ENCODE results near the gene PCYOX1L.

PCYOX1L gene

DNA sequence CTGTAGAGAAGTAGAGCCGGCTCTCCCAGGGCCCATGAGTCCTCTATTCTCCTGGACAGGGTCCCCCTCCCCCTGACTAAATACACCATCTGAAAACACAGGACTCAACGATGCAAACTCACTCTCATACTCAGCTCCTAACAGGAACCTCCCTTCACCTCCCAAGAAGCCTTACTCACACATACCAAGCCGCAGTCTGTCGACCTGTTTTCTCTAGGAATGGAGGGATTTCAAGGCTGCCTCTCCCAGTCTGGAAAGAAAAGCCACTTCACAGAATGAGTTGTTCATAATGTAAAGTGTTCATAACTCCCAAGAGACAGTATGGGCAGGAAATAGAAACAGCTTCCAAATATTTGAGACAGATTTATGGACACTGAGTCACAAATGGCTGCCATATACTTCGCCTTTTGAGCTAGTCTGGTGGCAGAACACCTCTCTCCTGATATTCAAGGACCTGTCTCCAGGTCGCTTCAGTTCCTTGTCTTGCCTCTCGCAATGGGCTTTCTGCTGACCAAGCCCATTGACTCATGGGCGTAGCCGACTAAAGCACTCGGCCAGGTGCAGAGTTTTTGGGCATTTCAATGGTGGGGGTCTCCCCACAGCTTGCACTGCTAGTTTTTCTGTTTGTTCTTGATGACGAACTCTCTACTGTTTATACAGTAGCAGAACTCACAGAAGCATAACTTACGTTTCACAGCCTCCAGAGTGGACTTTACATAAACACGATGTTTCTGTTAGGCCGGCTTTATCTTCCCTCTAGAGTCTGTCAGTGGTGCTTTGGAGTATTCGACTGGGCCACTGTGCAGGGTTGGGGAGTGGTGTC lies 46.3 kb downstream of the PCYOX1L start:
- DNase-seq = no peak
- intact Hi-C loops (cut with DNase I) = no loop called here

DNA sequence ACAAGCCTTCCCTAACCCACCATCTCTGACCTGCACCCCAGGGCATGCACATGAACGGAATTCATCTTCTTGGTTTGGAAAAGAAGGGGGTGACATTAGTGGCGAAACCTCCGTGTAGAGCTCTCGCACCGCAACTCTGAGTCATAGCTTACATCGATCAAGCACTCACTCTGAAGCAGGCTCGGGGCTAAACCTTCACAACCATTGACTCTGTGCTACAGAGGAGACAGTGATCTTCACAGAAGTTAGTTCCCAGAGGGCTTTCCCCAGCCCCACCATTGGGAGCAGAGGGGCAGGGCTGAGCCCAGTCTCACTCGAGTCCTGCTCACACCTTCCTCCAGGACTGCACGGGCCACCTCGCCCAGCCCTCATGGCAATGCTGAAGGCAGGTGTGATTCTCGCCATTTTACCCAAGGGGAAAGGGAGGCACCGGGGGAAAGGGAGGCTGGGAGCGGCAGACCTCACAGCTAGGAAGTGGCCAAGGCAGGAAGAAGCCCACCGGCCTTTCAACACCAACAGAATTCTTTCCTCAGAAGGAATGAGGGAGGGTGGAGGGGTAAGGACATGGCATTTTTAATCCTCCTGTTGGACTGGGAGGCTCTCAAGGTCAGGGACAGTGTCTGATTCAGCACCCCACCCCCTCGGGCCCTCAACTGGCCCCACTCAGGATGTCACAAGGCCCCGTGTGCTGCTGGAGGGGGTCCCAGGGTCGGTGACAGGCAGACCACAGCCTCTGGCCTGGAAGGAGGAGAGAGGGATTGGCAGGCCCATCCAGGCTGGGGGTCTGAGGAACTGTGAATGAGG lies 47.1 kb downstream of the PCYOX1L start:
- intact Hi-C loops (cut with DNase I) = no loop called here
- DNase-seq = peak in 1 of 10 donors; percentile 75

DNA sequence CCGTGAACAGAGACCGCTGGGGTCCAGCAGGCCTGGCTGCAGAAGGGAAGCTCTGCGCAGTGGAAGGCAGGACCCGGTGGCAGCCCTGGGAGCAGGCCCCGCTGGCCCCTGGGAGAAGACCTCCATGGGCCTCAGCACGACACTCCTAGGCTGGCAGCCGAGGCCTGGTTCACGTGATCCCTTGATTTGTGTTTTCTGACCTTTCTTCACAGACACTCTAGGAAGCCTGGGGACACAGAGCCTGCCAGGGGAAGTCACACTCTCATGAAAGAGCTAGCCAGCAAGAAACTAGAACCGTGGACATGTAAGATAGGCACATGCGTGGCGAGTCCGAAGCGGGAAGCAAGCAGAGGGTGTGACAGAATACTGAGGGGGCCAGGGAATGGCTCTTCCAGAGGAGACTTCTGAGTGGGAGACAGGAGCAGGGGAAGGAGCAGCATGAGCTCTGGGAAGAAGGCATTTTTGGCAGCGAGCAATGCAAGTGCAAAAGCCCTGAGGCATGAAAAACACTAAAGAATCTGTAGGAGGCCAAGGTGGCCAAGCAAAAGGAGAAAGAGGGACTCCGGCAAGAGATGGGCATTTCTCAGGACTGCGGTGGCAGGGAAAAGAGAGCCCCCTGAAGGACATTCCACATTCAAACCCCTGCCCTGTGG lies 47.8 kb downstream of the PCYOX1L start:
- intact Hi-C loops (cut with DNase I) = no loop called here
- DNase-seq = peak in 3 of 10 donors; percentile 26 to 74 (median 47)

DNA sequence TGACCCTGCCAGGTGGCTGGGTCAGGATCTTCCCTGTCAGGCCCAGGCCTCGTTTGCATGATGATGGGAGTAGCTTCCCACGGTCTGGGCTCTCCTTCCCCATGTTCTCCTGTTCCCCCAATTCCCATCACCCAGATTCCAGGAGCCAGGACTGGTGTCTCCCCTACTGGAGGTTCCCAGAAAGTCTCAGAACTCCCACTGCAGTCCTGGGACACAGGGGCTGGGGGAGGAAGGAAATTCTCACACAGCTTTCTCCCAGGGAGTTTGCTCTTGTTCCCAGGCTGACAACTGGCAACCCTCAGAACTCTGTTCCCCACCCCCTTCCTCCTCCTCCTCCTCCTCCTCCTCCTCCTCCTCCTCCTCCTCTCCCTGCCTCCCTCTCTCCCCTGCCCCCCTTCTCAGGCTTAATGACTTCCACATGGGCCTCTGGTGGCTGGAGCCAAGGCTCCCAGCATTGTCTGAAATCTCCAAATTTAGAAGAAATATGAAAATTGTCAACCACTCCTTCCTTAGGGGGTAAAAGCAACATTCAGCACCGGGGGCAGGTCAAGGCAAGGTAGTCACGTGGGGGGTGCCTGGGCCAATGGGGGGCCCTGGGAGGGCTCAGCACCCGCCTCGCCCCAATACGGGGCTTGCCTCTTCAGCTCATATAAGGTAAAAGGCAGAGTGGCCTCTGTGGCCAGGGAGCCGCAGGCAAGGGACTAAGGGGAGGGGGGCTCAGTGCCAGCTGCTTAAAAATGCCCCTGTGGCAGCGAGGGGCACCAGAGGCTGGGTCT lies 48.5 kb downstream of the PCYOX1L start:
- intact Hi-C loops (cut with DNase I) = no loop called here
- DNase-seq = peak in 3 of 10 donors; percentile 36 to 76 (median 56)

DNA sequence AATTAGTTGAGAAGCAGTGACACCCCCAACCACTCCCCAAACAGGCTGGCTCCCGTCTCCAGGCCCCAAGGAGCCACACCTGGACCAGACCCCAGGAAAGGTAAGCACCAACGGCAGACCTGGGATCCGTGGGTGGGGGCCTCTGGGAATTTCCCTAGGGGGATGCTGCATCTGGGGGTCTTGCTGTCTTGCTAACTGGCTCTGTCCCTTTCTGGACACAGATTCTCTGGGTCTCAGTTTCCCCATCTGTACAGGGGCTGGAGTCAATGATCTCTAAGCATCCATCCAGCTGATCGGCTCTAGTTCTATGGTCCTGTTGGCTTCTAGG lies 49.1 kb downstream of the PCYOX1L start:
- intact Hi-C loops (cut with DNase I) = no loop called here

DNA sequence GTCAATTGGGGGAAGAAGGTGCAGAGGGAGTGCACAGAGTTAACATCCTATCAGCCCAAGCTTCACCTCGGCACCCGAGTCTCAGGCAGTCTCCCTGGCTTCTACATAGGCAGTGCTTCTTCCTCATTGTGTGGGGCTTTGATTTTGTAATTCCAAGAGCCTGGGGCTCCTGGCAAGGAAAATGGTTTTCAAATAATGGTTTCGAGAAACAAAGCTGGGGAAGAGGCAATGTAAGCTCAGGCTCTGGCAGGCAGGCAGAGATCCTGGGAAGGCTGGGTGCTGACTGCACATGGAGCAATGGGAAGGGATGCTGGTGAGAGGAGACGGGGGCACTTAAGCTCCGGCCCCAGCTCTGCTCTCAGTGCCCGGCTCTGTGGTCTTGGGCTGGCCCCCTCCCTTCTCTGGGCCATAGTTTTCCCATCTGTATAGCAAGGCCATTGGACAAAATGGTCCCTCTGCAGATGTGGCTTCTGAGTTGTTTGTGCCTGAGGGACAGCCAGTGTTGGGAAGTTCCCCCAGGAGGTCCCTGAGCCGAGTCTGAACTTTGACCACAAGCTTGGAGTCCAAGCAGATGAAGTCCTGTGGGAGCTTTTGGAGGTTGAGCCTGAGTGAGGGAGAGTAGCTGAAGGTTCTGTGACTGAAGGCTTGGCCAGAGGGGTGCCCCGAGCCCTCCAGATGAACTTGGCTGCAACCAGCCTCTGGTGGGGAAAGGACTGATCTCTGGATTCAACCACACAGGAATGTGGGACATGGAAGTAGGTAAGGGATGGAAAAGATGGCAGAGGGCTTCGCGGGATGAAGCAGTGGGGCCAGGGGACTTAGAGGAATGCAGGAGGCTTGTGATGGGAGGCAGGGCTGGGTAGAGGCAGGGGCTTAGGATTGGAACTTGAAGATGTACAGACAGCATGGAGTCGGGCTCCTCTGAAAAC lies 49.7 kb downstream of the PCYOX1L start:
- intact Hi-C loops (cut with DNase I) = no loop called here
- peak in 3 of 10 donors; percentile 49 to 67 (median 50) for DNase-seq

More for the DNA sequence above, 49.1 kb downstream of the PCYOX1L start:
- peak in 1 of 10 donors; percentile 47 for DNase-seq

DNA sequence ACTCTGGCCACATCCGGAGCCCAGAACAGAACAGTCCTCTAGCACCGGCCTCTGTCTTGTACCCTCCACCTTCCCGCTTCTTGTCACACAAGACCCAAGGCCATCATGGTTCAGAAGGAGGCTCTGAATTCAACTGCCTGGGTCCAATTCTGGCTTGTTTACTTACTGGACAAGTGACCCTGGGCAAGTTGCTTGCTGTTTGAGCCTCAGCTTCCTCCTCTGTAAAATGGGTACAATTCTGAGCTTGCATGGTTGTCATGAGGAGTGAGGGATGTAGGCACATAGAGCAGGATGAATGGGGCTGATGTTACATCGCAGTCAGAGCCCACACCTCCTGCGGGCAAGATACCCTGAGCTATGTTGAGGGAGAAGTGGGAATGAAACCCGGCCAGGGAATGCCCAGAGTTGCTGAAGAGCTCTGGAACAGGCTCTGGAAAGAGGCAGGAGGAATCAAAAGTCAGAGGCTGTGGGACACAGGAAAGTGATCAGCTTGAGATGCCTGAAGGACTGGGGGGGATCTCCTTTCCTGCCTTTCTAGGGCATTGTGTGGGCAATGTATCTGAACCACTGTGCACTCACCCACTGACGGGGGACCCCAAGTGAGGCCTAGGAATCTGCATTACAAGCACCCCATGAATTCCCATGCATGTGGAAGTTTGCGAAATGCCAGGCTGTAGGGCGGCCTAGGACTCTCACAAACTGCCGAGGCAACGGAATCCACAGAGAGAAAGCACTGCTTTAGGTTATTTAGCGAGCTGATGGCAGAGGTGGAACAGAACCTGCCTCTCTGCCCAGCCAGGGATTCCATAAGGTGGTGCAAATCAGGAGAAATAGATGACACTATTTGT lies 50.6 kb downstream of the PCYOX1L start:
- peak in 2 of 10 donors; percentile 3 to 31 for DNase-seq
- intact Hi-C loops (cut with DNase I) = no loop called here

DNA sequence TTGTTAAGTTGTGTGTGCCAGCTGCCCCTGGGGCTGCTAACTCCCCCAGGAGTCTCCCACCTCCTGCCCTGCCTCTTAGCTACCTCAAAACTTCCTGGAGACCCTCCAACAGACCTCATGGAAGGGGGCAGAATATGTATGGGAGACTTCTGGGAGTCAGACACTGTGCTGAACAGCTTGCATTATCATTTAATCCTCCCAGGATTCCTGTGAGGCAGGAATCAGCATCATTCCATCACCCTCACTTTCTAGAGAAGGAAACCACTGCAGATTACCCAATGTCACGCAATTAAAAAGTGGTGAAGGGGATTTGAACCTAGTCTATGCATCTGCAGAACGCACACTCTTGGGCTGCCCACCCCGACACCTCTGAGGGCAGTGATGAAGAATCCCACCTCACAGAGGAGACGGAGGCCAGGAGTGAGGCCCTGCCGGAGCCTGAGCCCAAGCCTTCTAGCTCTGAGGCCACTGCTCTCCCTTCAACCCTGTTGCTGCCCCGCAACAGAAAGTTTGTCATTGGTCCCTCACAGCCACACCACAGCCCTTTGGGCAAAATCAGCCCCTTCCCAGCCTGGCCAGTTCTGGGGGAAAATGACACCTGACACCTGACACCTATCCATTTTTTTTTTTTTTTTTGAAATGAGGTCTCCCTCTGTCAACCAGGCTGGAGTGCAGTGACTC lies 51.6 kb downstream of the PCYOX1L start:
- DNase-seq = peak in 3 of 10 donors; percentile 52 to 56 (median 53)
- intact Hi-C loops (cut with DNase I) = no loop called here

DNA sequence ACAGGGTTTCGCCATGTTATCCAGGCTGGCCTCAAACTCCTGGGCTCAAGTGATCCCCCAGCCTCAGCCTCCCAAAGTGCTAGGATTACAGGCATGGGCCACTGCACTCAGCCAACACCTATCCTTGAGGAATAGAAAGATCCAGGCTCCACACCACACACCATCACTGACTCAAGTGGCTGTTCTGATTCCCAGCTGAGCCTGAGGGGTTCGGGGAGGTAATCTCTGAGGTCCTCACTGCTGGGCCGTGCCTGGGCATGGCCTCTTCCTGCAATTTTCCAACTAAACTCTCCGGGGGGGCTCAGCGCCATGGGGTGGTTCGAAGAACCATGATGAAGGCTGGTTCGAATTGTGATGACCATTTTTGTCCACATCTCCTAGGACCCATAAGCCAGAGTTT lies 52.2 kb downstream of the PCYOX1L start:
- peak in 3 of 10 donors; percentile 10 to 50 (median 37) for DNase-seq
- intact Hi-C loops (cut with DNase I) = no loop called here

DNA sequence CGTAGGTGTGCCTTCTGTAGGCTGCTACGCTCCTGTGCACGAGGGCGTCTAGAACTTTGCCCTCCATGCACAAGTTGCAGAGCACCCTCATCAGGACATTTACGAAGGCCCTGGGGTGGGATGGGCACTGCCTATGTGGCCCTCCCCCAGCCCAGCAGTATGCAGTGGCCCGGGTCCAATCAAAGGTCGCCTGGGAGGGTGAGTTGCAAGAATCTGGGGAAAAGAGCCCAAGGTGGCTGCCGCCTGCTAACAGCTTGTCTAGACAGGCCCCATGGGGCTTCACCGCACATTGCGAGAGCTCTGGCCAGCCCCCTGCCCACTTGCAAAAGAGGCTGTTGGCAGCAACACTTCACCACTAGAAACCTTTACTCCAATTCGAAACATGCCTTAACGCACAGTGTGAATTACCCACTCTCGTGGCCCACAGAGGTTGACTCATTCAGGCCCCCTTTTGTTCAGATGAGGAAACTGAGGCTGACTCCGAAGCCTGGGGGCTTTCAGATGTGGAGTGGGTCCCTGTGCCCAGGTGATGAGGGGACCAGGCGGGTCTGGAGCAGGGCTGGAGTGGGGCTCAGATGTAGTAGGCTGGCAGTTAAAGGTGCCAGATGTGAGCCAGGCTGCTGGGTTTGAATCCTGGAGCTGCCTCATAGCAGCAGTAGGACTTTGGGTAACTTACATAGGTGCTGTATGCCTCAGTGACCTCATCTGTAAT lies 53.0 kb downstream of the PCYOX1L start:
- intact Hi-C loops (cut with DNase I) = no loop called here
- DNase-seq = peak in 3 of 10 donors; percentile 45 to 64 (median 54)

DNA sequence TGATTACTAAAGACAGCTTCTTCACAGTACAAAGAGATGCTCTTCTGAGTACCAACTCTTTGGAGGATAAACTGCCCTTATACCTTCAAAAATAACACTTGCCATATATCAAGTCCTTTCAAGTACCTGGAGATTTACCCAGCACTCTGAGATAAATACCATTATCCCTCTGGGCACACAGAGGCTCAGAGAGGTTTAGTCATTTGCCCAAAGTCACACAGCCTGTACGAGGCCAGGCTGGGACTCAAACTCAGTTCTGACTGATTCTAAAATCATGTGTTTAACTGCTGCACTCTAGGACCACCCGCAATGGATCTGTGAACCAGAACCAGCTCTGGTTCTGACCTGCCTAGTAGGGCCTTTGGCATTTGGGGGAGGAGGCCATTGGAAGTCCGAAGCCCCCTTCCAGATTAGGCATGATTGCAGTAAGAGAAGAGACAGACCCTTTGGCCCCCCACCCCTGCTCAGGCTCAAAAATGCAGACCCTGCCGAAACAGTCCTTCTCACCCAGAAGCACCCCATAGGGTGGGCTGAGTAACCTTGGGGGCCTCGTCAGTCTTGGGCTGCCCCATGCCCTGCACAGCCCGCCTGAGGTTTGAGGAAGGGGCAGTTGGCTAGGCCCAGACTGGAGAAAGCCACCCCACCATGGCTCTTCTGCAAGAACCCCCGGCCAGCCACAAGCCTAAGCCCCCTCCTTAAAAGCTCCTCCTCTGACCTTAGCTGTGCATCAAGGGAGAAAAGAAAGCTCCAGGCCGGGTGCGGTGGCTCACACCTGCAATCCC lies 54.1 kb downstream of the PCYOX1L start:
- peak in 3 of 10 donors; percentile 39 to 67 (median 54) for DNase-seq
- intact Hi-C loops (cut with DNase I) = no loop called here

DNA sequence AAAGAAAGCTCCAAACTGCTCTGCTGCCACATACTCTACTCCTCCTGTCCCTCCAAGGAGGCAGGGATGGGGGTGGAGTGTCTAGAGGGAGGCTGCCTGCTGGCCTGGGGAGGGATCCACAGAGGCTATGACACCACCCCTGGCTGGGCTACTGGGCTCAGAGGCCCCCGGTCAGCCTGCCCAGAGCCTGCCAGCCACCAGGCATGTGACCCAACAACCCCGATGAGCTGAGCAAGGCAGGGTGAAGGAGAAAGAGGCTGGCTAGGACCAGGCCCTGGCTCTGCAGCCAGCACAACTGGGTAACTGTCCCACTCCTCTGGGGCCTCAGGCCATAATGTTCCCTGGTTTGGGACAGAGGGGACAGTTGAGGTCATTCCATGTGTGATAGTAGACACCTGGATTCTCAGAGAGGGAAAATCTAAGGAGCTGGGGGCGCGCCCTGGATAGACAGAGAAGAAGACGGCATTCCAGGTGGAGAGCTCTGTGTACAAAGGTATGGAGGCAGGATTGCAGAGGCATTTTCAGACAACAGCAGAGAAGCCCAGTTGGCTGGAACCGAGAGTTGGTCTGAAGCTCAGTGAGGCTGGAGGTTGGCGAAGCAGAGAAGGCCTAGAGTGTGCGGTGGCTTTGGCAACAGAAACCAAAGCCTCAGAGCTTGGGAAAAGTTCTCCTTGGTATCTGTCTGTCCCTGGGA lies 55.1 kb downstream of the PCYOX1L start:
- intact Hi-C loops (cut with DNase I) = no loop called here
- peak in 3 of 10 donors; percentile 40 to 72 (median 45) for DNase-seq

DNA sequence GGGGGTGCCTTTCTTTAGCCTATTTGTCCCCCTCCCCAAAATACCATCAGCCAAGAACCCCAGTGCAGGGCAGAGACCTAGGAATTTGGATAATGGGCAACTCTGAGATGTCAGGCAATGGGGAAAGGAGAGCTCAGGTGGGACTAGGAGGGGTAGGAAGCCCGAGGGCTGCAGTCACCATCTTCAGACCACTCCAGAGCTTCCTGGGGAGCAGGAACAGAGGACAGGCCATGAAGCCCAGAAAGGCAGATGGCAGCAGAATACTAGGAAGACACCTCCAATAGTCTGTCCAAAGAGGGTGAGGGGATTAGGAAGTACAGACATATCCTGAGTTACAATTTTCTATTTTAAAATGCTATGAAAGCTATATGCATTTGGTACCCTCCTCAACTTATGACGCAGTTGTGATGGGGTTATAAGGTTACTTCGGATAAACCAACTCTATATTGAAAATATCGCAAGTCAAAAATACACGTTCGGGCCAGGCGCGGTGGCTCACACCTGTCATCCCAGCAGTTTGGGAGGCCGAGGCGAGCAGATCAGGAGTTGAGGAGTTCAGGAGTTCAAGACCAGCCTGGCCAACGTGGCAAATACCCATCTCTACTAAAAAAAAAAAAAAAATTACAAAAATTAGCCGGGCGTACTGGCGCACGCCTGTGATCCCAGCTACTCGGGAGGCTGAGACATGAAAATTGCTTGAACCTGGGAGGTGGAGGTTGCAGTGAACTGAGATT lies 55.8 kb downstream of the PCYOX1L start:
- intact Hi-C loops (cut with DNase I) = no loop called here
- peak in 3 of 10 donors; percentile 17 to 63 (median 40) for DNase-seq

DNA sequence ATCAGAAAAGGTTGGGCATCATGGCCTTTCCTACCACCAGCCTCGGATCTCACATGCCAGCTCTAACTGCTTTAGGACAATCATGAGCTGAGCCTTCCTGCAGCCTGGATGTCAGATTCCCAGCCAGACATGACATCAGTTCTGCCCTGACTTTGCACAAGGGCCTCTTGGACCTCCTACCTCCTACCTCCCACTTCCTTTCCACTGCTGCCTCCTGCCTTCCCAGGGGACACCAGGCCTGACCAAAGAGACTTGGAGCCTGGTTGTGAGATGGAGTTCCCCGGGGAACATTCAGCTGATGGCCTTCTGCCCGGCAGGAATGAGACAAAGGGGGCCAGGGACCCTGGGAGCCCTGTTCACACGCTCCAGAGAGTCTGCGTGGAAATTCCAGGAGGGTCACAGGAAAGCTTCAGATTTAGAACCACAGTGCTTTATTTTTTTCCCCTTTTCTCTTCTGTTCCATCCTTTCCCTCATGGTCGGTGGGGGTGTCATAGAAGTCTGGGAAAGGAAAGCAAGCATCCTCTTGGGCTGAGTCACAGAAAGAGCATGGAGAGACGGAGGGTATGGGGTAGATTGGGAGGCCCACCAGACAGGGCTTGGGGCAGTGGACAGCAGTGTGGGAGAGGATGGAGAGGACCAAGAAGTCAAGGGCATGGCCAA lies 56.7 kb downstream of the PCYOX1L start:
- peak in 3 of 10 donors; percentile 19 to 63 (median 60) for DNase-seq
- intact Hi-C loops (cut with DNase I) = no loop called here

Measured in posterior cingulate gyrus (tissue), 11 donors.